Mononuclear cell (primary cell): ENCODE data around the gene HDDC3. TPM values are rescaled to one million over a fixed set of nuclear protein-coding genes. Genes with fewer than 3 reads are reported as not detected.
A peak's percentile ranks its signal among the peaks of the same experiment; 100 is the strongest.

Source experiments
- H3K27me3 ChIP-seq: 2 replicates; pipeline ENCODE4 v1.6.0; 2011; ENCODE audit warnings: low read length, control low read depth; ENCODE audit not compliant: insufficient read depth
- H3K4me1 ChIP-seq: 2 replicates; pipeline ENCODE4 v1.5.1; 2011; ENCODE audit warnings: mild to moderate bottlenecking, low read length, control low read depth; ENCODE audit not compliant: insufficient read depth
- H3K4me3 ChIP-seq: 2 replicates; pipeline ENCODE4 v1.5.1; 2011; ENCODE audit warnings: mild to moderate bottlenecking, low read length, moderate library complexity
- H3K9me3 ChIP-seq: 2 replicates; pipeline ENCODE4 v1.5.1; 2011; ENCODE audit warnings: low read depth, mild to moderate bottlenecking, control low read depth, low read length
- total RNA-seq: library from RNA; depleted of rRNA; stranded (reverse); fragments of >200 nt; gene quantifications from one replicate; pipeline ENCODE4 v1.2.3, GENCODE V29; 2012

HDDC3 gene, protein sequence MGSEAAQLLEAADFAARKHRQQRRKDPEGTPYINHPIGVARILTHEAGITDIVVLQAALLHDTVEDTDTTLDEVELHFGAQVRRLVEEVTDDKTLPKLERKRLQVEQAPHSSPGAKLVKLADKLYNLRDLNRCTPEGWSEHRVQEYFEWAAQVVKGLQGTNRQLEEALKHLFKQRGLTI
- total RNA-seq, result 5.0 TPM

DNA sequence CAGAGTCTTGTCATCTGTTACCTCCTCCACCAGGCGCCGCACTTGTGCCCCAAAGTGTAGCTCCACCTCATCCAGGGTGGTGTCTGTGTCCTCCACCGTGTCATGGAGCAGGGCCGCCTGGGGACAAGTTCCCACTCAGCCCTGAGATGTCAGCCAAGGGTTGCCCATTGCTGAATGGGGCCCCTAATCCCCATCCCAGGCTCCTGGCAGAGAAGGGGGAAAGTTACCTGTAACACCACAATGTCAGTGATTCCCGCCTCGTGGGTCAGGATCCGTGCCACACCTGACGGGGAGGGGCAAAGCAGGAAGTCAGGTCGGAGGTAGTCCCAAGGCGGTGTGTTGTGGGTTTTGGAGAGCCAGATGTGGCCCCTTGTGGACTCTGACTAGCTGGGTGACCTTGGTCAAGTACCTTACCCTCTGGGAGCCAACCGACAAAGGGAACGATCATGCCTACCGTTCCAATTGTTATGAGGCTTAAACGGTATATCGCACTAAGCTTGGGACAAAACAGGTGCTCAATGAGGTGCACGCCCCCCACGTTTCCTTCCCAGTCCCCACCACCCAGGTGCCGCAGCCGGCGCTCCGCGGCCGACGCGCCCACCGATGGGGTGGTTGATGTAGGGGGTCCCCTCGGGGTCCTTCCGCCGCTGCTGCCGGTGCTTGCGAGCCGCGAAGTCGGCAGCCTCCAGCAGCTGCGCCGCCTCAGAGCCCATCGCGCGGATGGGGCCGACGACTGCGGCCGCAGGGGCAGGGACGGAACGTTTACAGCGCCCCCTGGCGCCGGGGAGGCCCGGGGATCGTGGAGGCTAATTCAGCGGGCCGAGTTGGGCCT is at the start of gene HDDC3:
Gene HDDC3, minus strand, starts transcription at position 722 of the 832 bp plus-strand sequence. Its CDS starts 9 bp downstream, at position 713.
- peaks cover 75% of the 10 kb centered on the region for H3K4me1 ChIP-seq
- H3K4me3 ChIP-seq, result peak within 1 kb of the TSS; percentile 67
- H3K9me3 ChIP-seq, result no peaks in the 10 kb centered on the region
- H3K27me3 ChIP-seq, result no peaks in the 10 kb centered on the region

DNA sequence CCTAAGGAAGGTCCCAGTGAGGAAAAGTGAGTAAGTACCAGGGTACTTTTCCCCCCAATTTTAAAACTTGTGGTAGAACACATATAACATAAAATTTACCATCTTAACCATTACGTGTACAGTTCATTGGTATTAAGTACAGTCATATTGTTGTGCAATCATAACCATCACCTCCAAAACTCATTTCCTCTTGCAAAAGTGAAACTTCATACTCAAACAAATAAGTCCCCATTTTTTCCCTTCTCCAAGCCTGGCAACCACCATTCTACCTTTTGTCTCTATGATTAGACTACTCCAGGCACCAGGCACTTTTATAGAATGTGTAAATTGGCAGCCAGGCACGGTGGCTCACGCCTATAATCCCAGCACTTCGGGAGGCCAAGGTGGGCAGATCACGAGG is 49.8 kb upstream of the HDDC3 start:
- Histone ChIP-seq H3K27me3 (no peaks in the 10 kb centered on the region), H3K4me3 (no peak overlapping the region), H3K9me3 (no peaks in the 10 kb centered on the region), H3K4me1 (peaks cover 13% of the 10 kb centered on the region)

DNA sequence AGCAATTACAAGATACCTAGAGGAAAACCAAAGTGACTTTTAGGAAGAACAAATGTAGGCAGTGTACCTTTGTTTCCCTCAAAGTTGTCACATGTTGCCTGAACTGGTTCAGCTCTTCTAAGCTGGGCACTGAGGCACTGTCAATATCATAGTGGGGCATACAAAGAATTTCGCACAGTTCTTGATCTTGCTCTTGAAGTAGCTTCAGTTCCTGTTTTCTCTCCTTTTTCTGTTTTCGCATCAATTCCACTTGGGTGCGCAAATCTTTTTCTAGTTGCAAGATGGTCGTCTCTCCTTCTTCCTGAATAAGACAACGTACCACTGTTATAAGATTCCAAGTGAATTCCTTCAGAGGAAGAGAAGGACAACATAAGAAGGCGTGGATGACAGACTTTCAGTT is 49.3 kb upstream of the HDDC3 start:
- H3K9me3 ChIP-seq, result no peaks in the 10 kb centered on the region

DNA sequence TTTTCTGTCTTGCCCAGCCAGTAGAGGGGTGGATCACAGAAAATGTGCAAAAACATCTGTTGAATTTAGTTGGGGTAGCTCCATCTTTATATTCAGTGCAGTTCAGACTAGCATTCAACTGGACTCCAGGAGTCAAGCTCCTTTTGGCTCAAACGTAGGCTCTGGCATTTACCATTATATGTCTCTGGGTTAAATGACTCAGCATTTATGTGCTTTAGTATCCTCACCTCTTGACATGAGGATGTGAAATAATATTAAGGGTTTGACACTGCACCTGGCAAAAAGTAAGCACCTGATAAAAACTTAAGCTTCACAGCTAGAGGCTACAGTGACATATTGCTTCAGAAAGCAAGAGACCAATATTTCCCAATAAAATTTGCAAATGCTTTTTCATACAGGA is 47.2 kb upstream of the HDDC3 start:
- no peaks in the 10 kb centered on the region for H3K9me3 ChIP-seq
- H3K4me1 ChIP-seq, result peaks cover 13% of the 10 kb centered on the region
- no peaks in the 10 kb centered on the region for H3K27me3 ChIP-seq
- H3K4me3 ChIP-seq, result no peak overlapping the region

More for the DNA sequence above, 49.3 kb upstream of the HDDC3 start:
- Histone ChIP-seq H3K27me3 (no peaks in the 10 kb centered on the region), H3K4me3 (no peak overlapping the region), H3K4me1 (peaks cover 13% of the 10 kb centered on the region)

DNA sequence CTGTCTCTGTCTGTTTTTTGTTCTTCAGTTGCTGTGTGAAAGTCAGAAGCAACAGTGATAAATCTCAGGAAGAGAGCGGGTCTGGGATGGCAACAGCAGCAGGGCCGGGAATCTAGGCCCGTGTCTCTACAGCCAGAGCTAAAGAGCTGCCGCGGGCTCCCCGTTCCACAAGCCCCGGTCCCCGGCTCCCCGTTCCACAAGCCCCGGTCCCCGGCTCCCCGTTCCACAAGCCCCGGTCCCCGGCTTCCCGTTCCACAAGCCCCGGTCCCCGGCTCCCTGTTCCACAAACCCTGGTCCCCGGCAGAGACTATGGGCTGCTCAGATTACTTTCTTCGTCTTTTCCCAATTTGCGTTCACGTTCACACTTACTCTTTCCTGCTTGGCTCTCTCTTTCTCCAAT is 41.9 kb upstream of the HDDC3 start:
- Histone ChIP-seq H3K27me3 (no peaks in the 10 kb centered on the region), H3K4me1 (no peaks in the 10 kb centered on the region), H3K4me3 (no peak overlapping the region), H3K9me3 (no peaks in the 10 kb centered on the region)

DNA sequence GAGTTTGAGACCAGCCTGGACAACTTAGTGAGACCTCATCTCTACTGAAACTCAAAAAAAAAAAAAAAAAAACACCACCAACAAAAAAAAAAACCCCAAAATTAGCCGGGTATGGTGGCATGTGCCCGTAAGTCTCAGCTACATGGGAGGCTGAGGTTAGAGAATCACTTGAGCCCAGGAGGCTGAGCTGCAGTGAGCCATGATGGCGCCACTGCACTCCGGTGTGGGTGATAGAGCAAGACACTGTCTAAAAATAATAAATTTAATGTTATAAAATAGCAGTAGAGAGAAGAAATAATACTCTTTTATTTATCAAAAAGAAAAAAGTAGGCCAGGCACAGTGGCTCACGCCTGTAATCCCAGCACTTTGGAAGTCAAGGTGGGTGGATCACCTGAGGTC is 39.8 kb upstream of the HDDC3 start:
- Histone ChIP-seq H3K27me3 (no peaks in the 10 kb centered on the region), H3K9me3 (no peaks in the 10 kb centered on the region), H3K4me3 (no peak overlapping the region), H3K4me1 (no peaks in the 10 kb centered on the region)

DNA sequence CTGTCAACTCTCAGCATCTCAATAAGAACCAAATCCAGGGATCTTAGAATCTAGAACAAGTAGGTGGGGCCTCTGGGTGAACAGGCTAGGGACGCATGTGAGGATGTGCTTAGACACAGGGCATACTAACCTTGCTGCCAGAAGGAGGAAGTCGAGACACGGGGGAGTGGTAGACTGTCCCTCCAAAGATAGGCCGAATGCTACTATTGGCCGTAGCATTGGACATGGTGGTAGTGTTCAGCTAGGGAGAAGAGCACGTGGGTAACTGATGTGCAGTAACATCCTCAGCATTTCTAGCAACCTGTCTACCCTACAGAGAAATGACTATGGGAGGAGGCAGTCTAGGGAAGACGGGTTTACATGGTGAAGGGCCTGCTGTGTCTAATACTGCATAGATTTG is 37.9 kb upstream of the HDDC3 start:
- H3K9me3 ChIP-seq, result no peaks in the 10 kb centered on the region

DNA sequence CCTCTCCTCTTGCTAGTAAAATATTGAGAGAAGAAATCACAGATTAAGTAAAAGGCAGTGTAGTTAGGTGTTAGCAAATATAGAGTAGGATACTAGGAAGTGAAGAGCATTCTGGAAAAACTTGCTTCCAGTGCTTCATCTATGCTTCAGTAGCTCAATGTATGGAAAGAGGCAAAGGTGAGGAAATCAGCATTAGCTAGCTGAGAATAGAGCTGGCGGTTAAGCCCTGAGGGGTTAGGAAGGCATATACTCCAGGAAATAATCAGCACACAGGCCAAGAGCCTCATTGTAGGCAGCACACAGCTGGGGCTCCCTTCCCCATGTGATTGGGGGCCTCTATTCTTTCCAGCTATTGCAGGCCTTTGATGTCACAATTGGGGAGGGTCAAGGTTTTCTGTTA is 36.1 kb upstream of the HDDC3 start:
- H3K27me3 ChIP-seq, result no peaks in the 10 kb centered on the region
- no peaks in the 10 kb centered on the region for H3K9me3 ChIP-seq
- no peak overlapping the region for H3K4me3 ChIP-seq
- no peaks in the 10 kb centered on the region for H3K4me1 ChIP-seq

More for the DNA sequence above, 37.9 kb upstream of the HDDC3 start:
- no peak overlapping the region for H3K4me3 ChIP-seq
- no peaks in the 10 kb centered on the region for H3K27me3 ChIP-seq
- H3K4me1 ChIP-seq, result no peaks in the 10 kb centered on the region

DNA sequence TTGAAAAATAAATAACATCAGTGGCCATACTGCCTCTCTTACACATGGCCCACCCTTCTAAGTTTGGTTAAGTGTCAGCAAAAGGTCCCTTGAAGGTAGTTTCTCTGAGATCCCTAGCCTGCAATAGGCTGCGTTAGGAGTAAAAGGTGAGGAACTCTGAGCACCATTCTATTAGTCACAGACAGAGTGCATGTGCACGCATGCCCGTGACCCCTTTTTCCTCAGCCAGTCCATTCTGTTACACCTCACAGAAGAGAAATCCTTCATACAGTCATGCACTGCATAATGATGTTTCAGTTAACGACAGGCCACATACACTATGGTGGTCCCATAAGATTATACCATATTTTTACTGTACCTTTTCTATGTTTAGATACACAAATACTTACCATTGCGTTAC is 34.9 kb upstream of the HDDC3 start:
- no peak overlapping the region for H3K4me3 ChIP-seq
- H3K27me3 ChIP-seq, result no peaks in the 10 kb centered on the region
- H3K4me1 ChIP-seq, result no peaks in the 10 kb centered on the region
- H3K9me3 ChIP-seq, result no peaks in the 10 kb centered on the region

DNA sequence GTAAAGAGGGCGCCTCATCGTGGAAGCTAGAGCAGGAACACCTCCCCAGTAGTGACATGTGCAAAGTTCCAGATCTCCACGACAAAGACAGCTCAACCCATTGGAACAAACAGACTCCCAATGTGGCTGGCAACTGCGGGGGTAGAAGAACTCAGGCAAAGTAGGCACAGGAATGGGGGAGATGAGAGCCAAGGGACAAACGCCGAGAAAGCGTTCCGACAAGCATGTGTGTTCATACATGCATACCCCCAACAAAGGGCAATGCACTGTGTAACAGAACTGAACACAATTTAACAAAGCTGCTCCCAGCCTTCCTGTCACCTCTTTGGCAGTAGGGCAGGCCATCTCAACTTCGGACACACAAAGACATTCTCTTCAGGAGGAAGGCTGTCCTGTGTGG is 33.9 kb upstream of the HDDC3 start:
- no peaks in the 10 kb centered on the region for H3K27me3 ChIP-seq
- no peaks in the 10 kb centered on the region for H3K9me3 ChIP-seq

DNA sequence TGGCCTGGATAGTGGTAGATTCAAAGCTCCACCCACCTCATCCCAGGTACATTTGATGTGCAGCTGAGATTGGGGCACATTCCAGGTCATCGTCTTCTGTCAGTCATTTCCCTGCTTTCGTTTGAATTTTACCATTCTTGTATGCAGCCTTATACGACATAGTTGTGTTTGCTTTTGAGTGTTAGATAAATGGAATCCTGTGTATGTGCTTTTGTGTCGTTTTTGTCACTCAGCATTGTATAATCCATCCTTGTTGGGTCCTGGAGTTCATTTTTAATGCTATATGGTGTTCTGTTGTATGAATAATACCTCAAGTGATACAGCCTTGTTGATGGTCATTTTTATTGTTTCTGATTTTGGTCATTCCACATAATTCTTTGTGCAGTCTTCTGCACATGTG is 29.7 kb upstream of the HDDC3 start:
- Histone ChIP-seq H3K4me1 (no peaks in the 10 kb centered on the region), H3K4me3 (no peak overlapping the region), H3K9me3 (no peaks in the 10 kb centered on the region), H3K27me3 (no peaks in the 10 kb centered on the region)

More for the DNA sequence above, 33.9 kb upstream of the HDDC3 start:
- H3K4me1 ChIP-seq, result no peaks in the 10 kb centered on the region
- no peak overlapping the region for H3K4me3 ChIP-seq

DNA sequence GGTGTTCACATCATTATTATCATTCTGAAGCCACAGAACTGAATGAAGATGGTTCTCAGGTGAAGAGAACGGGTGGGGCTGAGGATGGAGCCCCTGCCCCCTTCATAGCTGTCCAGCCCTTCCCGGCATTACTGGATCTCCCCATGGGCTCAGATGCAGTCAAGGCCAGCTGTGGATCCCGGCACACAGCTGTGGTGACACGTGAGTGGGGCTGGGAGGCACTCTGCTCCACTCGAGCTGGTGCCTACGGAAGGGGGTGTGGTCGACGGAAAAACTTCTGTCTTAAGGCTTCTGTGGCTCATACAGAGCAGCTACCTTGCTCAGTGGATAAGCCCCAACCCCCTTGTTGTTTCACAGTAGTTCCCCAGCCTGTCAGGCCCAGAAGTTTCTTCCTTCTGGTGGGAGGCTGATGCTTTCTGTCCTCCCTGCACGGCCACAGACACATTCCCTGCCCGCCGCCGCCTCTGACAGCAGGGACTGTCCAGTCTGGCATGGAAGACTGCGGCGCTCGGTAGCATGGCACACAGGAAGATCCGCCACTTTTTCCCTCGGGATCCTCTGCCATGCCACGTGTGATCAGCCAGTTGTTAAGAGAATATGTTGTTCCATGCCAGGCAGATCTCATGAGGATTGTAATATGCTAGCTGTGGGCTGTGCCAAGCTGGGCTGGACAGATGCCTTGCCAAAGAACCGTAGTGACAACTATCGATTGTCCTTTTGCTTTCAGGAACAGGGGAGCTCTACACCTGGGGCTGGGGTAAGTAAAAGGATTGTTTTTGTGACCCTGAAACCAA is 28.1 kb upstream of the HDDC3 start:
- no peaks in the 10 kb centered on the region for H3K27me3 ChIP-seq
- no peaks in the 10 kb centered on the region for H3K9me3 ChIP-seq
- H3K4me1 ChIP-seq, result peaks cover 12% of the 10 kb centered on the region
- no peak overlapping the region for H3K4me3 ChIP-seq

DNA sequence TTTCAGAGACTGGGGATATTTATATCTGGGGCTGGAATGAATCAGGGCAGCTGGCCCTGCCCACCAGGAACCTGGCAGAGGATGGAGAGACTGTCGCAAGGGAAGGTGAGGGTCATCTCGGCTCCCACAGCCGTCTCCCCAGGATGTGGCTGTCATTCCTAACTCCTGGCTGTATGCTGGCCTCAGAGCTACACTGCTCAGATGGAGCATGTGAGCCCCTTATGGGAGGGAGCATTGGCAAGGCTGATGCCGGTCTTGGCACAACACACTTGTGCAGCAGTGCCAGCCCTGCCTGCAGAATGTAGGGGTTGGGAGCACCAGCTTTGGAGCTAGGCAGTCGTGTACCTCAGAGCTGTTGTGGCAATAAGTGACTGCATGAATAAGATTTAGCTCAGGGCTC is 27.5 kb upstream of the HDDC3 start:
- Histone ChIP-seq H3K4me3 (no peak overlapping the region), H3K4me1 (peaks cover 18% of the 10 kb centered on the region), H3K27me3 (no peaks in the 10 kb centered on the region), H3K9me3 (no peaks in the 10 kb centered on the region)

DNA sequence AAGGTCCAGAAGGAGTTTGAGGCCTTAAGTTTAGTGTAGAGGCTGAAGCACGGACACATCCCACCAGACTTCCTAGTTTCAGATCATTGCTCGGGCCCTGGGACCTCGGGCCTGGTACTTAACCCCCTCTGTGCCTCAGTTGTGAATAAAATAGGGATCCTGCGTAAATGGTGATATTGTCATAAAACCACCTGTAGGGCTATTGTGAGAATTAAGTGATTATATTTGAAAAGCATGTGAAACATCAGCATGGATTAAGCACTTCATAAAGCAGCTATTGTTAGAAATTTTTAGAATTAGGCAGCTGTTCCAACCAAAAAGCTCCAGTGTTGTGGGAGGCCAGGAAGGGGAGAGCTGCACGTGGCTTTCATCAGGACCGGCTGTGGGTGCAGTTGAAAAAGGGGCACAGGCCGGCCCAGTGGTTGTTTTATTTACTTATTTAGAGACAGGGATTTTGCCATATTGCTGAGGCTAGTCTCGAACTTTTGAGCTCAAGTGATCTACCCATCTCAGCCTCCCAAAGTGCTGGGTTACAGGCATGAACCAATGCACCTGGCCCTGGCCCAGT is 26.8 kb upstream of the HDDC3 start:
- H3K9me3 ChIP-seq, result no peaks in the 10 kb centered on the region
- H3K4me1 ChIP-seq, result peaks cover 23% of the 10 kb centered on the region
- no peaks in the 10 kb centered on the region for H3K27me3 ChIP-seq
- no peak overlapping the region for H3K4me3 ChIP-seq

DNA sequence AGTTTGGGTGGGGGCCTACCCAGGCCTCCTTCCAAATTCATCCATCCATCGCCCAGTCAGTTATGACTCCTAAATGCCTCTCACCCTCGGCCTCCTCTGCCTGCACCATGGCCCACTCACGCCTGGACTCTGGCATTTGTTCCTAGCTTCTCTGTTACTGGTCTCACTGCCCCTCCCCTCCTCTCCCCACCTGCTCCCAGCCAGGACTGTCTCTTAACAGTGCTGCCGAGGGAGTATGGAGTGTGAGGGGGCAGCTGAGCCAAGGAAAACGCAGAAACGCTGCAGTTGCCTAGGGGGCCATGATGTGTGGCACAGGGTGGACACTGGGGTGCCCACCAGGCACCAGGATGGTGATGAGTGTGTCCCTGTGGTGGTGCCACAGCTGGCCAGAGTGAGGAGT is 25.4 kb upstream of the HDDC3 start:
- peaks cover 24% of the 10 kb centered on the region for H3K4me1 ChIP-seq
- H3K9me3 ChIP-seq, result no peaks in the 10 kb centered on the region
- no peaks in the 10 kb centered on the region for H3K27me3 ChIP-seq
- H3K4me3 ChIP-seq, result no peak overlapping the region
